H1 (cell line): ENCODE measurements around the gene KRT4. TPM values are rescaled to one million over a fixed set of nuclear protein-coding genes. Genes with fewer than 3 reads are reported as not detected.

Experiments used
- KDM4A ChIP-seq: IDR thresholded peaks from one replicate; pipeline ENCODE4 v1.7.1; 2012; ENCODE audit warnings: low read depth, mild to moderate bottlenecking, moderate library complexity, low read length, inconsistent platforms; ENCODE audit not compliant: severe bottlenecking
- KDM5A ChIP-seq: fragments of 200-600 bp; IDR thresholded peaks from 2 replicates; pipeline ENCODE4 v1.7.1; 2012; ENCODE audit warnings: mild to moderate bottlenecking, low read length, inconsistent platforms, mixed read lengths
- POLR2A ChIP-seq, 2 experiments: IDR thresholded peaks; 1 replicate in 1 of 2; 2 replicates in 1 of 2; pipeline ENCODE4 v1.6.1; 2011; ENCODE audit warnings: low read depth in 2 of 2, low read length in 2 of 2, mild to moderate bottlenecking in 2 of 2; ENCODE audit errors: control extremely low read depth in 1 of 2
- SP4 ChIP-seq: IDR thresholded peaks from 2 replicates; pipeline ENCODE4 v1.6.1; 2012; ENCODE audit warnings: low read length, inconsistent platforms
- TEAD4 ChIP-seq: IDR thresholded peaks from 2 replicates; pipeline ENCODE4 v1.6.1; 2012; ENCODE audit warnings: low read depth, low read length, inconsistent platforms, mixed read lengths
- polyA plus RNA-seq, 7 experiments: library from polyadenylated mRNA; depleted of rRNA in 3 of 7; stranded (reverse) in 5 of 7; unstranded in 2 of 7; fragments of >200 nt in 5 of 7; fragments of 200-250 nt in 2 of 7; gene quantifications; 1 replicate in 5 of 7; 2 replicates in 1 of 7; 4 replicates in 1 of 7; pipeline versions ENCODE4 v1.2.1 to v1.2.3, GENCODE V29; 2011 to 2013; ENCODE audit warnings: missing spikeins in 2 of 7, mixed read lengths in 2 of 7
- total RNA-seq: library from RNA; stranded (reverse); fragmentation: NEBNext Ultra II Directional; extraction: Animal tissue kit (Norgen Biotek cat#: 25700); gene quantifications from 2 replicates; pipeline ENCODE4 v1.2.1, GENCODE V29; 2021
- TF ChIP-seq, protein P1 (sequence below): IDR thresholded peaks from 2 replicates; pipeline ENCODE4 v1.6.1; 2012; ENCODE audit warnings: inconsistent platforms

The KRT4 gene
- total and polyA plus RNA-seq, 2 of the 8 experiments (the other 6 are each of a cell fraction or from before 2014, with no cell fraction given): not detected

DNA sequence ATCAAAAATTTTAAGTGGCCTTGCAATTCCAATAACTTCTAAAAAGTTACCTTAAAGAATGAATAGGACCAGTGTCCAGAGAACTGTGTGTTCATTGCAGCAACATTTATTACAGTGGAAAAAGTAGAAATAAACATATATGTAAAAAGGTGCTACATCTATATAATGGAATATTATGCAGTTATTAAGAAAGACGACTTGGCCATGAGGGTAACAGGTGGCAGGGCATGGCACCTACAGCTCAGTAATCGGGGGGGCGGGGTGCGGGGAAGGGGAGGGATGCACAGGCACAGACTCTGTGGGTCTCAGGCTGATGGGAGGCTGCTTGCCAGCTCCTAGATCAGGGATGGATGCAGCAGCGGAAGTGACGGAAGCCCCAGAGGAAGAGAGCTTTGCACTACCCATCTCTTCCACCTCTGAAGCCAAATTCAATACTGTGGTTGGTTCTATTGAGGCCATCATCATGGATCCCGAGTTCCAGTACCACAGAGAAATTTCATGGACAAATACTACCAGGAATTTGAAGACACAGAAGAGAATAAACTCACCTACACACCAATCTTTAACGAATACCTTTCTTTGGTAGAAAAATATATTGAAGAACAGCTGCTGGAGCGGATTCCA lies 50.8 kb downstream of the KRT4 start (continued):
- TF ChIP-seq TEAD4 (no peak), KDM4A (no peak), SP4 (no peak), POLR2A (IDR thresholded peaks at IDR 0.05; ENCODE audit: control extremely low read depth in 1 of 2, low read depth in 2 of 2, low read length in 2 of 2) (no peak), KDM5A (no peak)
- TF ChIP-seq, protein P1, sequence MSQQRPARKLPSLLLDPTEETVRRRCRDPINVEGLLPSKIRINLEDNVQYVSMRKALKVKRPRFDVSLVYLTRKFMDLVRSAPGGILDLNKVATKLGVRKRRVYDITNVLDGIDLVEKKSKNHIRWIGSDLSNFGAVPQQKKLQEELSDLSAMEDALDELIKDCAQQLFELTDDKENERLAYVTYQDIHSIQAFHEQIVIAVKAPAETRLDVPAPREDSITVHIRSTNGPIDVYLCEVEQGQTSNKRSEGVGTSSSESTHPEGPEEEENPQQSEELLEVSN: no peak
